GM20000 (cell line): Measurements from ENCODE around the gene FANCB.

Experiments
- DNase-seq: peaks from one replicate; pipeline ENCODE4 v3.0.0; 2012; ENCODE audit warnings: low spot score
- CTCF ChIP-seq: IDR thresholded peaks from 2 replicates; pipeline ENCODE4 v1.5.1; 2012; ENCODE audit warnings: mild to moderate bottlenecking, control low read depth; ENCODE audit errors: extremely low read depth, missing control alignments

FANCB gene

GRCh38 chrX:14903891-14904290 is 31.0 kb upstream of the FANCB start:
- no peak for DNase-seq
- no peak for TF ChIP-seq CTCF

GRCh38 chrX:14902537-14902936 is 29.7 kb upstream of the FANCB start:
- DNase-seq: no peak
- no peak for TF ChIP-seq CTCF

GRCh38 chrX:14899607-14900006 is 26.7 kb upstream of the FANCB start:
- TF ChIP-seq CTCF: no peak
- DNase-seq: peak; percentile 2

- no peak for DNase-seq
- TF ChIP-seq CTCF: no peak
Observed at GRCh38 chrX:14897042-14897441, 24.2 kb upstream of the FANCB start.

- DNase-seq: no peak
- no peak for TF ChIP-seq CTCF
Observed at GRCh38 chrX:14896273-14896672, 23.4 kb upstream of the FANCB start.

- no peak for DNase-seq
- TF ChIP-seq CTCF: no peak
Observed at GRCh38 chrX:14886252-14886651, 13.4 kb upstream of the FANCB start.

- TF ChIP-seq CTCF: no peak
- DNase-seq: no peak
Observed at GRCh38 chrX:14884714-14885113, 11.8 kb upstream of the FANCB start.

GRCh38 chrX:14883826-14884225 is 11.0 kb upstream of the FANCB start:
- TF ChIP-seq CTCF: no peak
- DNase-seq: no peak
